ENCODE measurements around the gene DPP7.

DPP7 gene

GRCh38 chr9:137088121-137088520 lies 26.4 kb downstream of the DPP7 start:
- DNase-seq (ENCODE audit: low read depth in 2 of 3, low spot score in 1 of 3), result no peak

GRCh38 chr9:137087409-137087925 lies 27.1 kb downstream of the DPP7 start:
- DNase-seq (ENCODE audit: low read depth in 2 of 3, low spot score in 1 of 3), result no peak

GRCh38 chr9:137086531-137087408 lies 27.8 kb downstream of the DPP7 start, which contains the start of gene MAN1B1:
Gene MAN1B1, plus strand, starts transcription at chr9:137086985. Its CDS starts 15 bp downstream, at chr9:137087000.
- DNase-seq (ENCODE audit: low read depth in 2 of 3, low spot score in 1 of 3), result peak; percentile 97 to 100 (median 99)

- no peak for DNase-seq (ENCODE audit: low read depth in 2 of 3, low spot score in 1 of 3)
Observed at GRCh38 chr9:137085920-137086530, 28.5 kb downstream of the DPP7 start.

- no peak for DNase-seq (ENCODE audit: low read depth in 2 of 3, low spot score in 1 of 3)
Observed at GRCh38 chr9:137084526-137084925, 30.0 kb downstream of the DPP7 start.

- no peak for DNase-seq (ENCODE audit: low read depth in 2 of 3, low spot score in 1 of 3)
Observed at GRCh38 chr9:137083394-137084004, 31.0 kb downstream of the DPP7 start.

GRCh38 chr9:137082925-137083290 lies 31.6 kb downstream of the DPP7 start:
- DNase-seq (ENCODE audit: low read depth in 2 of 3, low spot score in 1 of 3), result no peak

GRCh38 chr9:137082222-137082924 lies 32.2 kb downstream of the DPP7 start:
- DNase-seq (ENCODE audit: low read depth in 2 of 3, low spot score in 1 of 3), result no peak

- DNase-seq (ENCODE audit: low read depth in 2 of 3, low spot score in 1 of 3), result no peak
Observed at GRCh38 chr9:137080260-137081122, 34.0 kb downstream of the DPP7 start.

GRCh38 chr9:137079401-137079787 lies 35.1 kb downstream of the DPP7 start:
- no peak for DNase-seq (ENCODE audit: low read depth in 2 of 3, low spot score in 1 of 3)

- DNase-seq (ENCODE audit: low read depth in 2 of 3, low spot score in 1 of 3), result no peak
Observed at GRCh38 chr9:137078701-137079400, 35.7 kb downstream of the DPP7 start.

GRCh38 chr9:137077758-137078693 lies 36.5 kb downstream of the DPP7 start:
- DNase-seq (ENCODE audit: low read depth in 2 of 3, low spot score in 1 of 3), result no peak

GRCh38 chr9:137077010-137077747 lies 37.4 kb downstream of the DPP7 start, which contains the start of gene UAP1L1:
Gene UAP1L1, plus strand, starts transcription at chr9:137077517. Its CDS starts 16 bp downstream, at chr9:137077533.
- DNase-seq (ENCODE audit: low read depth in 2 of 3, low spot score in 1 of 3), result no peak

GRCh38 chr9:137076636-137077009 lies 37.9 kb downstream of the DPP7 start:
- DNase-seq (ENCODE audit: low read depth in 2 of 3, low spot score in 1 of 3), result no peak

GRCh38 chr9:137075275-137075775 lies 39.2 kb downstream of the DPP7 start:
- DNase-seq (ENCODE audit: low read depth in 2 of 3, low spot score in 1 of 3), result no peak

- DNase-seq (ENCODE audit: low read depth in 2 of 3, low spot score in 1 of 3), result no peak
Observed at GRCh38 chr9:137074657-137075274, 39.8 kb downstream of the DPP7 start.

GRCh38 chr9:137073992-137074399 lies 40.5 kb downstream of the DPP7 start:
- no peak for DNase-seq (ENCODE audit: low read depth in 2 of 3, low spot score in 1 of 3)
